OCI-LY3 (cell line): Measurements from ENCODE around the gene SNED1.

Source experiments
- CTCF ChIP-seq: fragments of 200-600, 300-600 bp; sonication (generic); IDR thresholded peaks from 2 replicates; pipeline ENCODE4 v1.5.1; 2014; ENCODE audit warnings: antibody characterized with exemption, low read length, low read depth
- EZH2phosphoT487 ChIP-seq: fragments of 200-600 bp; shearing (Covaris generic); IDR thresholded peaks from 2 replicates; pipeline ENCODE4 v1.6.1; 2018; ENCODE audit warnings: antibody characterized with exemption, mixed run types, low read depth

GRCh38 chr2:240957656-240958365, 40.6 kb upstream of the SNED1 start:
- no peak for TF ChIP-seq CTCF
- no peak for TF ChIP-seq EZH2phosphoT487
